Fibroblast of mammary gland (primary cell): ENCODE results near the gene SPINT1.

ENCODE experiments used
- DNase-seq: peaks from one replicate; pipeline ENCODE4 v3.0.0-alpha.2; 2010; ENCODE audit warnings: low read depth
- H3K4me3 ChIP-seq: 2 replicates; pipeline ENCODE4 v1.5.1; 2011; ENCODE audit warnings: low read depth, mild to moderate bottlenecking, low read length, moderate library complexity; ENCODE audit not compliant: control insufficient read depth
- CTCF ChIP-seq: conservative IDR thresholded peaks from 2 replicates; pipeline ENCODE4 v1.5.1; 2011; ENCODE audit warnings: low read depth, low read length, inconsistent platforms; ENCODE audit not compliant: control insufficient read depth, insufficient read depth

The SPINT1 gene

GRCh38 chr15:40870716-40871115, 26.9 kb downstream of the SPINT1 start:
- no peak overlapping the region for H3K4me3 ChIP-seq
- DNase-seq: no peak
- TF ChIP-seq CTCF: no peak

GRCh38 chr15:40871749-40872617, 28.1 kb downstream of the SPINT1 start:
- no peak overlapping the region for H3K4me3 ChIP-seq
- no peak for DNase-seq
- TF ChIP-seq CTCF: no peak

GRCh38 chr15:40872791-40873693, 29.2 kb downstream of the SPINT1 start:
- no peak for TF ChIP-seq CTCF
- no peak overlapping the region for H3K4me3 ChIP-seq
- no peak for DNase-seq

GRCh38 chr15:40873694-40874561, 30.1 kb downstream of the SPINT1 start, which contains the start of gene RHOV:
RHOV (minus strand) TSS chr15:40874234; CDS start chr15:40874139, 95 bp downstream.
- no peak for DNase-seq
- peak within 1 kb of the TSS; percentile 26 for H3K4me3 ChIP-seq
- no peak for TF ChIP-seq CTCF

- H3K4me3 ChIP-seq: no peak overlapping the region
- no peak for DNase-seq
- no peak for TF ChIP-seq CTCF
Observed at GRCh38 chr15:40875991-40876730, 32.3 kb downstream of the SPINT1 start.
